ENCODE data around the gene DIP2A.
A peak's percentile ranks its signal among the peaks of the same experiment; 100 is the strongest.
"Not testable (repeated sequence)": the region's sequence is repeated elsewhere in the genome, so short reads cannot be mapped to it uniquely, and the experiment has no call there.

Gene DIP2A

GRCh38 chr21:46483300-46484295 is 24.9 kb downstream of the DIP2A start:
- DNase-seq, result no peak

- no peak for DNase-seq
These were observed 27.9 kb downstream of the DIP2A start for GRCh38 chr21:46486481-46487126.

DNA sequence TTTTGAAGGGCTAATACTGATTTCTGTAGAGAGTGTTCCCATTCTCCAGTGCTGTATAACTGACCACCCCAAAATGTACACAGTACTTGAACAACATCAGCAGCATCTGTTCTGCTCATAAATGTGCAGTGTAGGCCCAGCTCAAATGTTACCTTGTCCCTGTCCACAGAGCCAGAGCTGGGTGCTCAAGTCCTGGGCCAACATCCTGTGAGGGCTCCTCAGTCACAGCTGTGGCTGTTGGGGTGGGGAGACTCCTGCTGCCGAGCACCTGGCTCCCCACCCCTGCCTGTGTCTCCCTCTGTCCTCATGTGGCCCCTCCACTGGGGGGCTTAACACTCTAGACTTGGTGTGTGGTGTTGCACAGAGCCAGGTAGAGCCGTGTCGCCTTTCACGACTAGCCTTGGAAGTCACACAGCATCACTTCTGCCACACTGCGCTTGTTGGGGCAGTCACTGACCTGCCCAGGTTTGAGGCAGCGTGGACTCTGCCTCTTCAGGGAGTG is 30.5 kb downstream of the DIP2A start:
- no peak for DNase-seq

DNA sequence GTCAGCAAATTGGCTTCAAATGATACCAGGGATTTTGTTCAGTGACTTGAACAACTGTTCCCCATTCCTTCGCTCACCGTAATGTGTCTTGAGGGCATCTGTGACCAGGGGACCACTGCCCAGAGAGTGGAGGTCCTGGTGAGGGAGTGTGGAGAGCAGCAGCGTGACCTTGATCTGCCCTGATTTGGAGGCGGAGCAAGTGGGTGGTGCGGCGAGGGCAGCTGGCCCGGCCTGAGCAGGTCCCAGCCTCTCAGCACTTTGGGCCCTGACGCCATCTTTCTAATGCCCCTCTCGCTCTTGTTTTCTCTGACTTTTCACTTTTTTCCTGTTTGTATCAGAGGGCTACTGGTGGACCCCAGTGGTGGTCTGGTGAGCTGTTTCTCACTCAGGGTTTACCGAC is 31.1 kb downstream of the DIP2A start:
- no peak for DNase-seq

- DNase-seq, result no peak
These were observed 32.9 kb downstream of the DIP2A start for GRCh38 chr21:46491553-46491952.

- no peak for DNase-seq
These were observed 34.2 kb downstream of the DIP2A start for GRCh38 chr21:46492851-46493250.

DNA sequence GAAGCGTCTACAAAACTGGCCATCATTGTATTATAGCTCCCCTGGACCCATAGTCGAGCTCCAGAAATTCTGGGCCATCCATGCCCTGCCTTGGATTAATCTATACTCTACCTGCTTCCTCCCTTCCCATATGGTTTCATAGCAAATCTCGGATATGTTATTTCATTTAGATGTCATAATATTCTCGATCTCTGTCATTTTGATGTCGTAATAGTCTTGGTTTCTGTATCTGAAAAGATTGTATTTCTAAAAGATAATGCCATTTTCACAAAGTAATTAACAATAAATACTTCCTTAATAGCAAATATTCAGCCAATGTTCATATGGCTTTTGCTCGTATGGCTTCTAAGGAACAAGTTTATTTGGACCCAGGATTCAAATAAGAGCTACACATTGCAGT is 35.1 kb downstream of the DIP2A start:
- no peak for DNase-seq

DNA sequence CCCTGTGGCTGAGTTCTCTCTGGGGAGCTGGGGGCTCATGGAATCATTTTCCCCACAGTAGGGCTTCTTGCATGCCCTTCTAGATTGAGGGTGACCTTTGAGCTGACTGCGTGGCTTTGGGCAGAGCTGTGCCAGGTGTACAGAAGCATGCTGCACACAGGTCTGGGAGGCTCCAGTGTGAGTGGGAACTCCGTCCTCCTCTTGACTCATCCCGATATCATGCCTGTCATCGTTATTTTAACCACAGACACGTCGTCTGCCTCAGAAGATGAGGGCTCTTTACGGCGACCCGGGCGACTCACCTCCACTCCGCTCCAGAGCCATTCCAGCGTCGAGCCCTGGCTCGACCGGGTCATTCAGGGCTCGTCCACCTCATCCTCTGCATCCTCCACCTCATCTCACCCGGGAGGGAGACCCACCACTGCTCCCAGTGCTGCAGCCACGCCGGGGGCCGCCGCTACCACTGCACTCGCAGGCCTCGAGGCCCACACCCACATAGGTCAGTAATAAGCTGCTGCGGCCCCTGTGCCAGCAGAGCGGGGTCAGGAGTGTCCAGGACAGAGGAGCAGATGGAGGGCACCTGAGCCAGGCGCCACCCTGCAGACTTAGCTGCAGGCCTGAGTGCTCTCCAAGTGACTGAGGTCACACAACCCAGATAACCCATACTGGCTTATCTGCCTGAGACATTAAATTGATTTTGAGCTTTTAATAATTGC is 39.8 kb downstream of the DIP2A start:
- DNase-seq, result no peak

DNA sequence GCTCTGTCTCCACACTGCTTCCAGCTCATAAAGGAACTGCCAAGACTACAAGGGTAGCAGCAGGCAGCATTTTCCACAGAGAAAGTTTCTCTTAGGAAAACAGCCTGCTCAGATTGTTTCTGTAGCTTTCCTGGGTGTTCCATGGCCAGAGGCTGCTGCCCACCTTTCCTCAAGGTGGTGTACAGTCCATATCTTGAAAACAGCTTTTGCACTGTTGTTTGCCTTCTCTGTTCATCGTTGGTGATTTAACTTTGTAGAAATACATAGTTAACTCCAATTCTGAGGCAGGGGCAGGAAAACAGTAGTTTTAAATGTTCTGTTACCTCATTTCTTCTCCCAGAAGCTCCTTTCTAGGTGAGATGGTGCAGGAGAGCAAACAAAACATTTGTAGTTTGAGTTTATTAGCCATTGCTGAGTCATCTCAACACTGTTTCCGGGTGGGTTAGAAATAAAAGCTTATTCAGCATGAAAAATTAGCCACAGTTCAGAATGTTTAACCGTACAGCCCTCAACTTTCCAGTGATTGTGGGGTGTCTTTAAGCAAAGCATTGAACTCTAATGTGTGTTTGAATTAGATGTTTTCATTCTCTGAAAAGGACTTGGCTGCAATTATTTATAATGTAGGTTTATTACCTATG is 41.7 kb downstream of the DIP2A start:
- no peak for DNase-seq

GRCh38 chr21:46503922-46504550 is 45.3 kb downstream of the DIP2A start:
- DNase-seq, result no peak

GRCh38 chr21:46504666-46505065 is 46.0 kb downstream of the DIP2A start:
- no peak for DNase-seq

GRCh38 chr21:46507562-46507961 is 48.9 kb downstream of the DIP2A start:
- no peak for DNase-seq

- no peak for DNase-seq
These were observed 51.2 kb downstream of the DIP2A start for GRCh38 chr21:46509741-46510502.

GRCh38 chr21:46515109-46515508 is 56.4 kb downstream of the DIP2A start:
- peak; percentile 21 for DNase-seq

- DNase-seq, result no peak
These were observed 57.4 kb downstream of the DIP2A start for GRCh38 chr21:46516068-46516467.

DNA sequence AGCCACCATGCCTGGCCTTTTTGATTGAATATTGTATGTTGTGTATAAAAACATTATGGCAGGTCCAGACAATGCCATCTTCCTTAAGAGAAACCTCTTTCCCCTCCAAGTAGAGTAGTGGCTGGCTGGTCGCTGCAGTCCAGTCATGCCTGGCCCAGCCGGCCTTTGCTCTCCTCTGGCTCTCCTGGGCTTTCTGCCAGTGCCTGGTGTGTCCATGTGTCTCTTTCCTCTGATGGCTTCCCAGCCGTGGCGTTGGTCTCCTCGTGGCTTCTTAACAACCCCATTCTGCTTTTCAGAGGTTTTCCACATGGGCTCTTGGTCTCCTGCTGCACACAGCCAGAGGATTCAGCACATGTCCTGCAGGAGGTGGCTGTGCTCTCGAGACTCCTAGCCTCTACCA is 58.7 kb downstream of the DIP2A start:
- DNase-seq, result no peak

DNA sequence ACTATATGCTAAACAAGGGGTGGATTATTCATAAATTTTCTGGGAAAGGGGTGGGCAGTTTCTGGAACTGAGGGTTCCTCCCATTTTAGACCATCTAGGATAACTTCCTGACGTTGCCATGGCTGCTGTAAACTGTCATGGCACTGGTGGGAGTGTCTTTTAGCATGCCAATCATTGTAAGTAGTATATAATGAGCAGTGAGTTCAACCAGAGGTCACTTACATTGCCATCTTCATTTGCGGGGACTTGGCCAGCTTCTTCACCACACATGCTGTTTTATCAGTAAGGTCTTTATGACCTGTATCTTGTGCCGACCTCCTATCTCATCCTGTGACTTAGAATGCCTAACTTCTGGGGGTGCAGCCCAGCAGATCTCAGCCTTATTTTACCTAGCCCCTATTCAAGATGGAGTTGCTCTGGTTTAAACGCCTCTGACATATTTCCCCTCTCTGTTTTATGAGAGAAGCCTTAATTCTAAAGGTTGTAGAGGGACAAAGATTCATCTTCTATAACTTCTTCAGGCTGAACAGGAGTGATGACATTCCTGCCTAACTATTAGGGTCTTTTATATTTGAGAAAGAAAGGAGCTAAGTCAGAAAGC is 60.4 kb downstream of the DIP2A start:
- DNase-seq, result no peak

GRCh38 chr21:46527393-46527792 is 68.7 kb downstream of the DIP2A start:
- DNase-seq, result not testable (repeated sequence)

- DNase-seq, result no peak
These were observed 69.1 kb downstream of the DIP2A start for GRCh38 chr21:46527801-46528200.

GRCh38 chr21:46532080-46532479 is 73.4 kb downstream of the DIP2A start:
- DNase-seq, result no peak

DNA sequence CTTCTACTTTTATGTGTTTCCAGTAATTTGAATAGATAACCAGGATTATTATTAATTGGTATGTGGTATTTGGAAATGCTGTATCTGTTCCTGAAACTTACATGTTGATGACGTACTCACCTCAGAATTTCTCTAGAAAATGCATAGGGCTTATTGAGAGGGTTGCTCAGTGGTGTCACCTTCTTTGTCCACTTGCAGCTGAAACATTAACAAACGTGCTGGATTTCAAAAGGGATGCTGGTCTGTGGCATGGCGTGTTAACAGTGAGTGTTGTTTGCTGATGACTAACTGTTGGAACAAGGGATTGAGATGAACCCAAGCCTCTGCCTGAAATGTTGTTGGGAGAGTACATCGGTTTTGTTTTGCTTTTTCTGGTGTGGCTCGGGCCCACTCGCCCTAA is 78.3 kb downstream of the DIP2A start:
- no peak for DNase-seq

All from T-helper 9 cell (primary cell).